Measurements from ENCODE around the gene CHTF18. TPM values are rescaled to one million over a fixed set of nuclear protein-coding genes. Genes with fewer than 3 reads are reported as not detected.

The CHTF18 gene
- total and polyA plus RNA-seq, 9 of the 15 experiments (the other 6 are each of a cell fraction or from before 2014, with no cell fraction given), result 2.5 to 123 (median 17.0) TPM

DNA sequence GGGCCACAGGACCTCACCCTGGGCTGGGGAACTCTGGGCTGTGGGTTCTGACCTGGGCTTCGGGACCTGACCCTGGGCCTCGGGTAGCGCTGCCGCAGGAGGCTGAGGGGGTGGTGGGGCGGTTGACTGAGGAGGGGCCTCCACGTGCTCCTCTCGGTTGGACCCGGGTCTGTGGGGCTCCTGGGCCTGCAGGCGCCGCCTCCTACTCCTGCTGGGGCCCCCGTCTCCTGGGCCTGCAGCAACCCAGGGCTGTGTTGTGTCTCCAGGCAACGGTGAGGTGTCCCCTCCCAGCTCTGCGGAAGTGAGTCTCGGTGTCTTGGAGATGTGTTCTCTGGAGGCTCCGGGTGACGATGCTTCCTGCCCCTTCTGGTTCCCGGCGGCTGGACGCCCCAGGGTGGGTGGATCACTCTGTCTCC lies 53.6 kb downstream of the CHTF18 start (continued):
- TF ChIP-seq, protein P1, sequence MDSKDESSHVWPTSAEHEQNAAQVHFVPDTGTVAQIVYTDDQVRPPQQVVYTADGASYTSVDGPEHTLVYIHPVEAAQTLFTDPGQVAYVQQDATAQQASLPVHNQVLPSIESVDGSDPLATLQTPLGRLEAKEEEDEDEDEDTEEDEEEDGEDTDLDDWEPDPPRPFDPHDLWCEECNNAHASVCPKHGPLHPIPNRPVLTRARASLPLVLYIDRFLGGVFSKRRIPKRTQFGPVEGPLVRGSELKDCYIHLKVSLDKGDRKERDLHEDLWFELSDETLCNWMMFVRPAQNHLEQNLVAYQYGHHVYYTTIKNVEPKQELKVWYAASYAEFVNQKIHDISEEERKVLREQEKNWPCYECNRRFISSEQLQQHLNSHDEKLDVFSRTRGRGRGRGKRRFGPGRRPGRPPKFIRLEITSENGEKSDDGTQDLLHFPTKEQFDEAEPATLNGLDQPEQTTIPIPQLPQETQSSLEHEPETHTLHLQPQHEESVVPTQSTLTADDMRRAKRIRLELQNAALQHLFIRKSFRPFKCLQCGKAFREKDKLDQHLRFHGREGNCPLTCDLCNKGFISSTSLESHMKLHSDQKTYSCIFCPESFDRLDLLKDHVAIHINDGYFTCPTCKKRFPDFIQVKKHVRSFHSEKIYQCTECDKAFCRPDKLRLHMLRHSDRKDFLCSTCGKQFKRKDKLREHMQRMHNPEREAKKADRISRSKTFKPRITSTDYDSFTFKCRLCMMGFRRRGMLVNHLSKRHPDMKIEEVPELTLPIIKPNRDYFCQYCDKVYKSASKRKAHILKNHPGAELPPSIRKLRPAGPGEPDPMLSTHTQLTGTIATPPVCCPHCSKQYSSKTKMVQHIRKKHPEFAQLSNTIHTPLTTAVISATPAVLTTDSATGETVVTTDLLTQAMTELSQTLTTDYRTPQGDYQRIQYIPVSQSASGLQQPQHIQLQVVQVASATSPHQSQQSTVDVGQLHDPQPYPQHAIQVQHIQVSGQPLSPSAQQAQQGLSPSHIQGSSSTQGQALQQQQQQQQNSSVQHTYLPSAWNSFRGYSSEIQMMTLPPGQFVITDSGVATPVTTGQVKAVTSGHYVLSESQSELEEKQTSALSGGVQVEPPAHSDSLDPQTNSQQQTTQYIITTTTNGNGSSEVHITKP (IDR thresholded peaks at IDR 0.05; ENCODE audit: partially characterized antibody), result no peak
- TF ChIP-seq NR2F6 (CRISPR knock-in tag; IDR thresholded peaks at IDR 0.05), result no peak
- TF ChIP-seq, protein P2, sequence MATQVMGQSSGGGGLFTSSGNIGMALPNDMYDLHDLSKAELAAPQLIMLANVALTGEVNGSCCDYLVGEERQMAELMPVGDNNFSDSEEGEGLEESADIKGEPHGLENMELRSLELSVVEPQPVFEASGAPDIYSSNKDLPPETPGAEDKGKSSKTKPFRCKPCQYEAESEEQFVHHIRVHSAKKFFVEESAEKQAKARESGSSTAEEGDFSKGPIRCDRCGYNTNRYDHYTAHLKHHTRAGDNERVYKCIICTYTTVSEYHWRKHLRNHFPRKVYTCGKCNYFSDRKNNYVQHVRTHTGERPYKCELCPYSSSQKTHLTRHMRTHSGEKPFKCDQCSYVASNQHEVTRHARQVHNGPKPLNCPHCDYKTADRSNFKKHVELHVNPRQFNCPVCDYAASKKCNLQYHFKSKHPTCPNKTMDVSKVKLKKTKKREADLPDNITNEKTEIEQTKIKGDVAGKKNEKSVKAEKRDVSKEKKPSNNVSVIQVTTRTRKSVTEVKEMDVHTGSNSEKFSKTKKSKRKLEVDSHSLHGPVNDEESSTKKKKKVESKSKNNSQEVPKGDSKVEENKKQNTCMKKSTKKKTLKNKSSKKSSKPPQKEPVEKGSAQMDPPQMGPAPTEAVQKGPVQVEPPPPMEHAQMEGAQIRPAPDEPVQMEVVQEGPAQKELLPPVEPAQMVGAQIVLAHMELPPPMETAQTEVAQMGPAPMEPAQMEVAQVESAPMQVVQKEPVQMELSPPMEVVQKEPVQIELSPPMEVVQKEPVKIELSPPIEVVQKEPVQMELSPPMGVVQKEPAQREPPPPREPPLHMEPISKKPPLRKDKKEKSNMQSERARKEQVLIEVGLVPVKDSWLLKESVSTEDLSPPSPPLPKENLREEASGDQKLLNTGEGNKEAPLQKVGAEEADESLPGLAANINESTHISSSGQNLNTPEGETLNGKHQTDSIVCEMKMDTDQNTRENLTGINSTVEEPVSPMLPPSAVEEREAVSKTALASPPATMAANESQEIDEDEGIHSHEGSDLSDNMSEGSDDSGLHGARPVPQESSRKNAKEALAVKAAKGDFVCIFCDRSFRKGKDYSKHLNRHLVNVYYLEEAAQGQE (IDR thresholded peaks at IDR 0.05; ENCODE audit: borderline replicate concordance), result peak; percentile 50
- TF ChIP-seq, protein P2 (CRISPR knock-in tag; IDR thresholded peaks at IDR 0.05; ENCODE audit: low read depth), result no peak
- peak; percentile 82 for TF ChIP-seq GABPA (tag; conservative IDR thresholded peaks at IDR 0.05; ENCODE audit: low read depth)
- TF ChIP-seq MYC (IDR thresholded peaks at IDR 0.05; ENCODE audit: low read depth, low read length), result no peak
- TF ChIP-seq MYC (CRISPR knock-in tag; IDR thresholded peaks at IDR 0.05; ENCODE audit: borderline replicate concordance, low read depth), result no peak
- TF ChIP-seq, protein P3, sequence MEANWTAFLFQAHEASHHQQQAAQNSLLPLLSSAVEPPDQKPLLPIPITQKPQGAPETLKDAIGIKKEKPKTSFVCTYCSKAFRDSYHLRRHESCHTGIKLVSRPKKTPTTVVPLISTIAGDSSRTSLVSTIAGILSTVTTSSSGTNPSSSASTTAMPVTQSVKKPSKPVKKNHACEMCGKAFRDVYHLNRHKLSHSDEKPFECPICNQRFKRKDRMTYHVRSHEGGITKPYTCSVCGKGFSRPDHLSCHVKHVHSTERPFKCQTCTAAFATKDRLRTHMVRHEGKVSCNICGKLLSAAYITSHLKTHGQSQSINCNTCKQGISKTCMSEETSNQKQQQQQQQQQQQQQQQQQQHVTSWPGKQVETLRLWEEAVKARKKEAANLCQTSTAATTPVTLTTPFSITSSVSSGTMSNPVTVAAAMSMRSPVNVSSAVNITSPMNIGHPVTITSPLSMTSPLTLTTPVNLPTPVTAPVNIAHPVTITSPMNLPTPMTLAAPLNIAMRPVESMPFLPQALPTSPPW (CRISPR knock-in tag; IDR thresholded peaks at IDR 0.05), result no peak
- no peak for TF ChIP-seq RBM39 (optimal IDR thresholded peaks at IDR 0.05; ENCODE audit: low read depth, low read length)
